GM19239 (cell line): Measurements from ENCODE around the gene RNF167.
"Not testable (repeated sequence)": the region's sequence is repeated elsewhere in the genome, so short reads cannot be mapped to it uniquely, and the experiment has no call there.

Experiments used
- DNase-seq: peaks from one replicate; pipeline ENCODE4 v3.0.0; 2011; ENCODE audit warnings: low spot score; ENCODE audit not compliant: insufficient read length
- FAIRE-seq: peaks from 2 replicates; lab custom pipeline; 2011; peaks lifted over from hg19 to GRCh38; lab: Jason Lieb, UNC

The RNF167 gene

DNA sequence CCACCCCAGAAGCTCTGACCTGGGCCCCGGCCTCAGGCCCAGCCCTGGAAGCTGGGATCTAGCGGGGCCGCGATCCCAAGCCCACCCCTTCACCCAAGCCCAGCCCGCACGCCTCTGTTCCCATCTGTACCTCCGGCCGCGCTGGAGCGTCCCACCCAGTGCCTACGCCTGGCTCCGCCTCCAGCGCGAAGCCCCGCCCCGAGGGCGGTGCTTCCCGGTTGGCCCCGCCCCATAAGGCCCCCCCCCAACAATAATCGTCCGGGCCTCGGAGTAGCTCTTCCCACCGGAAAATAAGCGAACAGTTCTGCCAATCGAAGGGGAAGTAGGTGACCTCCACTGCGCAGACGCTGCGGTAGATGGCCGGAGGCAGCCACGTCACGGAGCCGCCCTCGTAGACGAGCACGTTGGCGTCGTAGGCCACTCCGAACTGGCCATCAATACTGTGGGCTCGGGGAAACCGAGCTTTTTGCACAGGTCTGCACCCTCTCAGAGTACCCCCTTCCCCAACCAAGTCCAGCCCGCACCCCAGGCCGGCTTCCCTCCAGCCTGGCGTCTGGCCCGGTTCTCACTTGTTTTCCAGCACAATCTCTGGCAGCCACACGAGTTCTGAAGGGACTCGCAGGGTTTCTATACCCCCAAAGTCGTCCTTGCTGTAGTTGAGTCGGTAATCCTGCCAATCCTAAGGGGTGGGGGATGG, 38.3 kb upstream of the RNF167 start:
- no peak for DNase-seq
- no peak for FAIRE-seq

DNA sequence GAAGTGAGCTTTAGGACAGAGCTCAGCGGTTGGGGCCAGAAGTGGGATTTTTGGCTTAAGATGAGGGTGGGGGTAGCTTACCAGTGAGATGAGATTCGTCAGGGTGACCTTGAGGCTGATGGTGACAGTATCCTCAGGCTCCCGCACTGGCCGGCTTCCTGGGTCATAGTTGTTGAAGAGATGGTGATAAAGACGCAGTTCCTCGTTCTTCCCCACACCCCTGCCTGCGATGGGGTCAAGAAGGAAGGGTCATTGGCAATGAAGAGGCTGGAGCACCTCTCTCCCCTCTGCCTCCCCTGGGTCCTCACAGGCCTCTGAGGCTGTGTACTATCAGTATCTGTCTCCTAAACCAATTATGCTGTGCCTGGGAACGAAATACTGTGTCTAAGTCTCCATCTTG, 37.5 kb upstream of the RNF167 start:
- no peak for DNase-seq

DNA sequence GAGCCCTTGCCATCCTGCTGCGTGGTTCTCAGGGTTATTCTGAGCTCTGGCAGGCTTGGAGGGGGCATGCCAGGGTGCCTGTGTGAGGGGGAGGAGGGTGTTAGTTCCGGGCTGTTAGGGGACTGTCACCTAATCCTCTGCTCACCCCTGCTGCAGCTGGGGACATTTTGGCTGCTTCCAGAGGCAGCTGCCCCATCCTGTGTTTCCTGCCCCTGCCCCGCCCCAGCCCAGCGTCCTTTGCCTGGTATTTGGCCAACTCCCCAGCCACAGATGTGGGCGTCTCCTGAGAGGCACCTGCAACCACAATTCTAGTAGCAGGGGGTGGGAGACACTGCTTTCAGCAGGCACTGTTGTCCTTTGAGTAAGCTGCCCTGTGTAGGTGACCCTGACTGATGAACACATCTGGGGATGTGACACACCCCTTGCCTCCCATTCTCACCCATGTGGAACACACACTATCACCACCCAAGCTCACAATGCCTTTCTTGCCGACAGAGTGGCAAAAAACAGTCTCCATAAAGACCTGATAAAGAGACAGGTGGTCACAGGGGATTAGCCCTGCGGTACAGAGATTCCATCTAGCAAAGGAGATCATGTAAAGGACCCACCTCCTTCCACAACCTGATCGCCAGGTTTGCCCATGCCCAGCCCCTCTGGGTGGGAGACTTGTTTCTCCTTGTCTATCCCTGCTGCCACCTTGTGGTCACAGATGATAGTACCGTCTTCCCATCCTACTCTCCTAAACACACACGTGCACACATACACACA, 36.8 kb upstream of the RNF167 start, which contains the start of gene CHRNE:
TSS of gene CHRNE (minus strand) at position 48 of the 768 bp plus-strand sequence. CDS start at position 13, 35 bp downstream.
- FAIRE-seq: peak; percentile 95
- DNase-seq: no peak

More for the DNA sequence above, 37.5 kb upstream of the RNF167 start:
- FAIRE-seq: no peak

DNA sequence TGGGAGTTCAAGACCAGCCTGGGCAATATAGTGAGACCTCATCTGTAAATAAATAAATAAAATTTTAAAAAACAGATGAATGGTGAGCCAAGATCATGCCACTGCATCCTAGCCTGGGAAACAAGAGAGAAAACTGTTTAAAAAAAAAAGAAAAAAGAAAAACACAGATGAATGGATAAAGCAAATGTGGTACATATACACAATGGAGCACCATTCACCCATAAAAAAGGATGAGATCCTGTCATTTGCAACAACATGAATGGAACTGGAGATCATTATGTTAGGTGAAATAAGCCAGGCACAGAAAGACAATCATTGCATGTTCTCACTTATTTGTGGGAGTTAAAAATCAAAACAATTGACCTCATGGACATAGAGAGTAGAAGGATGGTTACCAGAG, 33.4 kb upstream of the RNF167 start:
- DNase-seq, FAIRE-seq: not testable (repeated sequence)

GRCh38 chr17:4908301-4908700, 31.8 kb upstream of the RNF167 start:
- DNase-seq (no peak), FAIRE-seq (no peak)

DNA sequence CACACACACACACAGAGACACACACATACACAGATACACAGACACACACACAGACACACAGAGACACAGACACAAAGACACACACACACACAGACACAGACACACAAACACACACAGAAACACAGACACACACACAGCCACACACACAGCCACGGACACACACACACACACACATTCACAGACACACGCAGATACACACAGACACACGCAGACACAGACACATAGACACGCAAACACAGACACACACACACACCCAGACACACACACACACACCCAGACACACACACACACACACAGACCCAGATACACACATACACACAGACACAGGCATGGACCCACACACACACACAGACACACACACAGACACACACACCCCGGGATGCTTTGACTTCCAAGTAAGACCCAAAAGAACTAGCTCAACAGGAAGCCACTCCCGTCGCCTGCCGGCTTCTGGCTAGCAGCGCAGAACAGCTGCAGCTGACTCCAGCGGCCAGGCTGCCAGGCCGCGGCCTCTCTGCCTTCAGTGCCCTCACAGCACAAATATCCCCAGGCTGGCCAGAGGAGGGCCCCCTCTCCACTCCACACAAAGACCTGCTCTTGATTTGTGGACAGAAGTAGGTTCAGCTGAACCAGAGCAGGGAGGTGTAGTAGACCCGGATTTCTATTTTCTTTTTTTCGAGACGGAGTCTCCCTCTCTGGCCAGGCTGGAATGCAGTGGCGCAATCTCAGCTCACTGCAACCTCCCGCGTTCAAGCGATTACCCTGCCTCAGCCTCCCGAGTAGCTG, 31.2 kb upstream of the RNF167 start:
- DNase-seq (peak; percentile 75), FAIRE-seq (peak; percentile 83)

DNA sequence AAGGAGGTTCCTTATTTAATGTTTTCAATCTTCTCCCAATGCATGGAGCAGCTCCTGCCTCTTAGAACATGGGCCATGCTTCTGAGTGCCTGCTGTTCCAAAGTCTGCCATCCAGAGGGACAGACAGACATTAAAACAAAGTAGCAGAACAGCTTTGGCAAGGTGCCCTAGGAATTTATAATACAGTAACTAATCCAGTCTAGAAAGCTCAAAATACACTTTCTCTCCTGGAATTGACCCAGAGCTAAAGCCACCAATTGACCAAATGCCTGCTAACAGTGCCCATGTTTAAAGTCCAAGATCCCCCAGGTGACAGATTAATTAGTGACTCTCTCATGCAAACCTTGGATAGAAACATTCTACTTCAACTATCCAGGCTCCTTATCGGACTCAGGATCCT, 26.1 kb upstream of the RNF167 start:
- DNase-seq (no peak), FAIRE-seq (no peak)

GRCh38 chr17:4914551-4914950, 25.5 kb upstream of the RNF167 start:
- FAIRE-seq, DNase-seq: not testable (repeated sequence)

DNA sequence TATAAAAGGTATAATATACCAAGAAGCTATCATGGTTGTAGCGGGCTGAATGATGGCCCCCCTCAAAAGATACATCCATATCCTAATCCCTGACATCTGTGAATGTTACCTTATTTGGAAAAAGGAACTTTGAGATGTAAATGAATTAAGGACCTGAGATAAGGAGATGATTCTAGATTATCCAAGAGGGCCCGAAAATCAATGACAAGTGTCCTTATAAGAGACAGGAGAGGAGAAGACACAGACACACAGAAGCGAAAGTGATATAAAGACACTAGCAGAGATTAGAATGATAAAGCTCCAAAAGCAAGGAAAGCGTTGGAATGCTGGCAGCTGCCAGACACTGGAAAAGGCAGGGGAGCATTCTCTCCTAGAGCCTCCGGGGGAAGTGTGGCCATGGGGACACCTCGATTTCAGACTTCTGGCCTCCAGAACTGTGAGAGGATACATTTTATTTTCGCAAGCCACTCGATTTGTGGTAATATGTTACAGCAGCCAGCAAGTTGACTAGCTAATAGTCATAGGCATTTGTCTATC, 20.5 kb upstream of the RNF167 start:
- FAIRE-seq (no peak), DNase-seq (no peak)

GRCh38 chr17:4920351-4921048, 19.6 kb upstream of the RNF167 start:
- DNase-seq: no peak

DNA sequence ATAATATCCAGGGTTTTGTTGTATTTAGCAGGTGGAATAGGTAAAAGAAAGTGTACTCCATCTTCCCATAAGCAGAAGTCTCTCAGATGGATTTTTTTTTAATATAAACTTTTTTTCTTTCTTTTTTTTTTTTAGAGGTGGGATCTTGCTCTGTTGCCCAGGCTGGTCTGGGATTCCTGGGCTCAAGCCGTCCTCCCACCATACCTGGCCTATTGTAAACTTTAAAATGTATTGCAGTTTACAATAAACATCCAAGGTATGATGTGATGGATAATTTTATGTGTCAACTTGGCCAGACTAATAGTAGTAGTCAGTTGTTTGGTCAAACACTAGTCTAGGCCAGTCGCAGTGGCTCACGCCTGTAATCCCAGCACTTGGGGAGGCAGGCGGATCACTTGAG, 18.7 kb upstream of the RNF167 start:
- DNase-seq (no peak), FAIRE-seq (no peak)

More at GRCh38 chr17:4920351-4921048, 19.6 kb upstream of the RNF167 start:
- no peak for FAIRE-seq

DNA sequence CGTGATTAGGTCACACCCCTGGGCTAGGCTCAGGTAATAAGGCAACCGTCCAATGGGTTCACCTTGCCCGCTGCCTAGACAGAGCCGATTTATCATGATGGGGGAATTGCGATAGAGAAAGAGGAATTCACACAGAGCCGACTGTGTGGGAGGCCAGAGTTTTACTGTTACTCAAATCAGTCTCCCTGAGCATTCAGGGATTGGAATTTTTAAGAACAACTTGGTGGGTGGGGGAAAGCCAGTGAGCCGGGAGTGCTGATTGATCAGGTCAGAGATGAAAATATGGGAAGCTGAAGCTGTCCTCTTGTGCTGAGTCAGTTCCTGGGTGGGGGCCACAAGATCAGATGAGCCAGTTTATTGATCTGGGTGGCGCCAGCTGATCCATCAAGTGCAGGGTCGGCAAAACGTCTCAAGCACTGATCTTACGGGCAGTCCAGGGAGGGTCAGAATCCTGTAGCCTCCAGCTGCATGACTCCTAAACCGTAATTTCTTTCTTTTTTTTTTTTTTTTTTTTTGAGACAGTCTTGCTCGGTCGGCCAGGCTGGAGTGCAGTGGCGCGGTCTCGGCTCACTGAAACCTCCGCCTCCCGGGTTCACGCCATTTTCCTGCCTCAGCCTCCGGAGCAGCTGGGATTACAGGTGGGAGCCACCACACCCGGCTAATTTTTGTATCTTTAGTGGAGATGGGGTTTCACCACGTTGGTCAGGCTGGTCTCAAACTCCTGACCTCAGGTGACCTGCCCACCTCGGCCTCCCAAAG, 13.3 kb upstream of the RNF167 start:
- not testable (repeated sequence) for DNase-seq, FAIRE-seq

- FAIRE-seq (no peak), DNase-seq (no peak)
These were observed 11.2 kb upstream of the RNF167 start for GRCh38 chr17:4928881-4929280.

GRCh38 chr17:4931963-4932362, 8.1 kb upstream of the RNF167 start, which contains the start of gene GP1BA:
Gene GP1BA, plus strand, starts transcription at chr17:4932277. Its CDS starts 328 bp downstream, at chr17:4932605.
- FAIRE-seq (peak; percentile 33), DNase-seq (no peak)

- no peak for DNase-seq
These were observed 7.3 kb upstream of the RNF167 start for GRCh38 chr17:4932756-4933155.

DNA sequence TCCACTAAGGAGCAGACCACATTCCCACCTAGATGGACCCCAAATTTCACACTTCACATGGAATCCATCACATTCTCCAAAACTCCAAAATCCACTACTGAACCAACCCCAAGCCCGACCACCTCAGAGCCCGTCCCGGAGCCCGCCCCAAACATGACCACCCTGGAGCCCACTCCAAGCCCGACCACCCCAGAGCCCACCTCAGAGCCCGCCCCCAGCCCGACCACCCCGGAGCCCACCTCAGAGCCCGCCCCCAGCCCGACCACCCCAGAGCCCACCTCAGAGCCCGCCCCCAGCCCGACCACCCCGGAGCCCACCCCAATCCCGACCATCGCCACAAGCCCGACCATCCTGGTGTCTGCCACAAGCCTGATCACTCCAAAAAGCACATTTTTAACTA, 6.4 kb upstream of the RNF167 start:
- FAIRE-seq (no peak), DNase-seq (no peak)

More at GRCh38 chr17:4932756-4933155, 7.3 kb upstream of the RNF167 start:
- no peak for FAIRE-seq

- FAIRE-seq: peak; percentile 65
- DNase-seq: peak; percentile 46
These were observed 5.7 kb upstream of the RNF167 start for GRCh38 chr17:4934173-4934979.

DNA sequence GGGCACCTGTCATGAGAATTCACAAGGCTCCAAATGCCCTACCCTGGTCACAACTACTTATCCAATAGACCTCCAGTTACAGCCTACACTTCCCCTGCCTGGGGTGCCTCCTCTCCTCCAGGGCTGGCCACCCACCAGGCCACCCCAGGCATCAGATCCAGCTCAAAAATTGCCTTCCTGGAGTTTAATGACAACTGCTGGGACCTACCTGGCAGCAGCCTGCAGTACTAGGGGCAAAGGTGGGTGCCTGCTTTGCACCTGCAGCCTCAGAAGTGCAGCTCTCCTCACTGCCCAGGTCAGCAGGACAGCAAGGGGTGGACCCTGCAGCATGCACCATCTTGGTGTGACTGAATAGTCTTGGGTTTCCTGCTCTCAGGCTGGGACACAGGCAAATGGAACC, 4.4 kb upstream of the RNF167 start:
- DNase-seq (no peak), FAIRE-seq (no peak)
